Stimulated activated CD4-positive, alpha-beta T cell treated with anti-CD3 and anti-CD28 coated beads, Interleukin-4, amount 100 ng/mL, for 1 hour (primary cell): Measurements from ENCODE around the gene ANKRD33B.
A peak's percentile ranks its signal among the peaks of the same experiment; 100 is the strongest.
"Not testable (repeated sequence)": the region's sequence is repeated elsewhere in the genome, so short reads cannot be mapped to it uniquely, and the experiment has no call there.

Experiments
- DNase-seq: peaks from one replicate; pipeline ENCODE4 v3.0.0-alpha.2; 2020

ANKRD33B gene

GRCh38 chr5:10624206-10624605, 60.3 kb downstream of the ANKRD33B start:
- no peak for DNase-seq

GRCh38 chr5:10624679-10625078, 60.8 kb downstream of the ANKRD33B start:
- DNase-seq = no peak

GRCh38 chr5:10625700-10626472, 62.0 kb downstream of the ANKRD33B start:
- no peak for DNase-seq

- DNase-seq = no peak
Measured at GRCh38 chr5:10626473-10627013, 62.7 kb downstream of the ANKRD33B start.

- no peak for DNase-seq
Measured at GRCh38 chr5:10627160-10627701, 63.4 kb downstream of the ANKRD33B start.

GRCh38 chr5:10628601-10629000, 64.7 kb downstream of the ANKRD33B start:
- no peak for DNase-seq

- DNase-seq = no peak
Measured at GRCh38 chr5:10629682-10630081, 65.8 kb downstream of the ANKRD33B start.

GRCh38 chr5:10630126-10630525, 66.3 kb downstream of the ANKRD33B start:
- no peak for DNase-seq

GRCh38 chr5:10630744-10631143, 66.9 kb downstream of the ANKRD33B start:
- not testable (repeated sequence) for DNase-seq

GRCh38 chr5:10631316-10631996, 67.6 kb downstream of the ANKRD33B start:
- DNase-seq = no peak

- peak; percentile 47 for DNase-seq
Measured at GRCh38 chr5:10632110-10632761, 68.4 kb downstream of the ANKRD33B start.

GRCh38 chr5:10633271-10634049, 69.6 kb downstream of the ANKRD33B start:
- DNase-seq = peak; percentile 30

GRCh38 chr5:10634050-10634449, 70.2 kb downstream of the ANKRD33B start:
- no peak for DNase-seq

- no peak for DNase-seq
Measured at GRCh38 chr5:10634562-10634961, 70.7 kb downstream of the ANKRD33B start.

GRCh38 chr5:10635257-10635866, 71.5 kb downstream of the ANKRD33B start:
- DNase-seq = peak; percentile 70

GRCh38 chr5:10635867-10636350, 72.0 kb downstream of the ANKRD33B start:
- no peak for DNase-seq

- no peak for DNase-seq
Measured at GRCh38 chr5:10636363-10637142, 72.7 kb downstream of the ANKRD33B start.

- no peak for DNase-seq
Measured at GRCh38 chr5:10637944-10638343, 74.1 kb downstream of the ANKRD33B start.

GRCh38 chr5:10638723-10639122, 74.9 kb downstream of the ANKRD33B start:
- DNase-seq = not testable (repeated sequence)

- no peak for DNase-seq
Measured at GRCh38 chr5:10639846-10640368, 76.0 kb downstream of the ANKRD33B start.

- DNase-seq = no peak
Measured at GRCh38 chr5:10642367-10642766, 78.5 kb downstream of the ANKRD33B start.
